GM19043 (cell line): ENCODE results near the gene ZMIZ1.
"Not testable (repeated sequence)": the region's sequence is repeated elsewhere in the genome, so short reads cannot be mapped to it uniquely, and the experiment has no call there.

ENCODE experiments used
- ATAC-seq: cut with Tn5 transposase; IDR thresholded peaks from one replicate; pipeline ENCODE4 v1.9.1; 2021; ENCODE audit warnings: low read depth; ENCODE audit not compliant: unreplicated experiment

The ZMIZ1 gene

GRCh38 chr10:79270466-79271246, 201.9 kb downstream of the ZMIZ1 start:
- no peak for ATAC-seq

- no peak for ATAC-seq
Observed at GRCh38 chr10:79272353-79272752, 203.6 kb downstream of the ZMIZ1 start.

- ATAC-seq = no peak
Observed at GRCh38 chr10:79273604-79274003, 204.8 kb downstream of the ZMIZ1 start.

- no peak for ATAC-seq
Observed at GRCh38 chr10:79274279-79275104, 205.7 kb downstream of the ZMIZ1 start.

- no peak for ATAC-seq
Observed at GRCh38 chr10:79275105-79275430, 206.3 kb downstream of the ZMIZ1 start.

- no peak for ATAC-seq
Observed at GRCh38 chr10:79275431-79275851, 206.7 kb downstream of the ZMIZ1 start.

- no peak for ATAC-seq
Observed at GRCh38 chr10:79277579-79278269, 209.0 kb downstream of the ZMIZ1 start.

GRCh38 chr10:79279047-79279446, 210.3 kb downstream of the ZMIZ1 start:
- ATAC-seq = not testable (repeated sequence)

- ATAC-seq = no peak
Observed at GRCh38 chr10:79280956-79281355, 212.2 kb downstream of the ZMIZ1 start.

GRCh38 chr10:79282388-79282787, 213.6 kb downstream of the ZMIZ1 start:
- ATAC-seq = no peak

- ATAC-seq = no peak
Observed at GRCh38 chr10:79283616-79284015, 214.8 kb downstream of the ZMIZ1 start.

- ATAC-seq = no peak
Observed at GRCh38 chr10:79284158-79284871, 215.5 kb downstream of the ZMIZ1 start.

- ATAC-seq = peak; percentile 60
Observed at GRCh38 chr10:79285315-79286197, 216.8 kb downstream of the ZMIZ1 start.

- ATAC-seq = peak; percentile 83
Observed at GRCh38 chr10:79286318-79286951, 217.7 kb downstream of the ZMIZ1 start.

GRCh38 chr10:79287973-79288723, 219.4 kb downstream of the ZMIZ1 start:
- no peak for ATAC-seq

- no peak for ATAC-seq
Observed at GRCh38 chr10:79289801-79290200, 221.0 kb downstream of the ZMIZ1 start.

GRCh38 chr10:79292026-79292766, 223.4 kb downstream of the ZMIZ1 start:
- ATAC-seq = no peak
